Neuron (in vitro differentiated cells): ENCODE measurements around the gene NUMB.

Source experiments
- H2AFZ ChIP-seq: one replicate; pipeline ENCODE4 v1.6.1; 2013; ENCODE audit warnings: low read depth, mild to moderate bottlenecking, inconsistent platforms, low read length, moderate library complexity
- H3K27me3 ChIP-seq: one replicate; pipeline ENCODE4 v1.6.1; 2013; ENCODE audit warnings: low read length; ENCODE audit not compliant: insufficient read depth
- H3K36me3 ChIP-seq: one replicate; pipeline ENCODE4 v1.6.1; 2013; ENCODE audit warnings: low read length; ENCODE audit not compliant: insufficient read depth
- H3K4me1 ChIP-seq: one replicate; pipeline ENCODE4 v1.6.1; 2013; ENCODE audit warnings: low read length; ENCODE audit not compliant: insufficient read depth
- H3K4me3 ChIP-seq: 2 replicates; pipeline ENCODE4 v1.5.1; 2013; ENCODE audit warnings: mild to moderate bottlenecking, low read length, moderate library complexity
- H3K9me3 ChIP-seq: one replicate; pipeline ENCODE4 v1.6.1; 2013; ENCODE audit warnings: low read length

The NUMB gene

DNA sequence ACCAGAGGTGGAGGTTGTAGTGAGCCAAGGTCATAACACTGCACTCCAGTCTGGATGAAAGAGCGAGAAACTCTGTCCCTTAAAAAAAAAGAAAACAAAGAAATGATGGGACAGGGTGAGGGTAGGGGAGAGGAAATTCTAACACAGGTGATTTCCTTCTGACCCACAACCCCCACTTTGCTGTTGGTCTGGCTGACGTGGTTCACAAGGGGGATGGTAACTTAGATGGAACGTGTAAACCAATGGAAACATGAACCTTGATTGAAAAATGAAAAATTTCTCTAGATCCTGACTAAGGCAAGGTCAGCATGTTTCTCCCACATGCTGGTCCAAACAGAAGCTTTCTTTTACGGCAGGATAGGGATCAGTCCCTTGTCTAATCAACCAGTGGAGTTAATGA, 16.6 kb upstream of the NUMB start:
- Histone ChIP-seq H3K4me3 (no peak overlapping the region), H3K36me3 (no peaks in the 10 kb centered on the region), H3K4me1 (peaks cover 8% of the 10 kb centered on the region), H2AFZ (no peak overlapping the region), H3K9me3 (no peaks in the 10 kb centered on the region), H3K27me3 (no peaks in the 10 kb centered on the region)

DNA sequence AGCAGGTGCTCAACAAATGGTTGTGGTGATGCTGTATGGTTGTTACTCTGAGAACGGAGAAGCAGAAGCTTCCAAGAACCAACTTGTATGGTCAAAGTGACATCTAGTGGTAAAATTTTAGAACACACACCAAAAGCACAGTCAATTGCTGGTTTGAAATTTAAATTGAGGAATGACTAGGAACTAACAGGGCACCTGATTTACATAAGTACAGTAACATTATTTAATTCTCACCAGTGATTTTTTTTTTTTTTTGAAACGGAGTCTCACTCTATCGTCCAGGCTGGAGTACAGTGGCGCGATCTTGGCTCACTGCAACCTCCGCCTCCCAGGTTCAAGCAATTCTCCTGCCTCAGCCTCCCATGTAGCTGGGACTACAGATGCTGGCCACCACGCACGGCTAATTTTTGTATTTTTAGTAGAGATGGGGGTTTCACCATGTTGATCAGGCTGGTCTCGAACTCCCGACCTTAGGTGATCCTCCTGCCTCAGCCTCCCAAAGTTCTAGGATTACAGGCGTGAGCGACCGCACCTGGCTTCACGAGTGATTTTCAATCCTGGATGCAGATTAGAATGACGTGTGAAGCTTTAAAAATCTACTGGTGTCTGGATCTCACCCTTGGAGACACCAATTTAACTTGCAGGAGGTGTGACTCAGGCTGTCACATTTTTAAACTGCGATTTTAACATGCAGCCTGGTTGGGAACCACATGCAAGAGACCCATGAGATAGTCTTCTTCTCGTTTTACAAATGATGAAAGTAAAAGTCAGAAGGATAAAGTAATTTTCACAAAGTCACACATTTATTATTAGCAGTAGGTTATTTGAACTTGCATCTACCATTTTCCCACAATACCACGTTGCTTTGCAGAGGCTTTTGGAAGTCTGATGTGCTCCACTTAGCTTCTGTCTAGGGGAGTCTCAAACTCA, 14.1 kb upstream of the NUMB start:
- Histone ChIP-seq H2AFZ (no peak overlapping the region), H3K4me1 (peaks cover 8% of the 10 kb centered on the region), H3K36me3 (no peaks in the 10 kb centered on the region), H3K9me3 (no peaks in the 10 kb centered on the region), H3K27me3 (no peaks in the 10 kb centered on the region), H3K4me3 (no peak overlapping the region)

DNA sequence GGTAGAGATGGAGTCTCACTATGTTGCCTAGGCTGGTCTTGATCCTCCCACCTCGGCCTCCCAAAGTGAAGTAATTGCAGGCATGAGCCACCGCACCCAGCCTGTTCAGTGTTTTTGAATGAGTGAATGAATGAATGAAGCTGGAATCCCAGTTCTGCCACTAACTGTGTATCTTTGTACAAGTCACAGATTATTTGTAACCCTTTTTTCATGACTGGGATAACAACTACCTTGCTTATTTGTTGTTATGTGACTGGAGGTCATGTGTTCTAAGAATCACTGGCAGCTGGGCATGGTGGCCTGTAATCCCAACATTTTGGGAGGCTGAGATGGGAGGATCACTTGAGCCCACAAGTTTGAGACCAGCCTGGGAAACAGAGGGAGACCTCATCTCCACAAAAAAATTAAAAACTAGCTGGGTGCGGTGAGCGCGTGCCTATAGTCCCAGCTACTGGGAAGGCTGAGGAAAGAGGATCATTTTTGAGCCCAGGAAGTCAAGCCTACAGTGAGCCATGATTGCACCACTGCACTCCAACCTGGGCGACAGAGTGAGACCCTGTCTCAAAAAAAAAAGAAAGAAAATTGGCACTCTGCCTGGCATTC, 13.3 kb upstream of the NUMB start:
- Histone ChIP-seq H3K27me3 (no peaks in the 10 kb centered on the region), H3K36me3 (no peaks in the 10 kb centered on the region), H2AFZ (no peak overlapping the region), H3K4me1 (peaks cover 7% of the 10 kb centered on the region), H3K9me3 (no peaks in the 10 kb centered on the region), H3K4me3 (no peak overlapping the region)

DNA sequence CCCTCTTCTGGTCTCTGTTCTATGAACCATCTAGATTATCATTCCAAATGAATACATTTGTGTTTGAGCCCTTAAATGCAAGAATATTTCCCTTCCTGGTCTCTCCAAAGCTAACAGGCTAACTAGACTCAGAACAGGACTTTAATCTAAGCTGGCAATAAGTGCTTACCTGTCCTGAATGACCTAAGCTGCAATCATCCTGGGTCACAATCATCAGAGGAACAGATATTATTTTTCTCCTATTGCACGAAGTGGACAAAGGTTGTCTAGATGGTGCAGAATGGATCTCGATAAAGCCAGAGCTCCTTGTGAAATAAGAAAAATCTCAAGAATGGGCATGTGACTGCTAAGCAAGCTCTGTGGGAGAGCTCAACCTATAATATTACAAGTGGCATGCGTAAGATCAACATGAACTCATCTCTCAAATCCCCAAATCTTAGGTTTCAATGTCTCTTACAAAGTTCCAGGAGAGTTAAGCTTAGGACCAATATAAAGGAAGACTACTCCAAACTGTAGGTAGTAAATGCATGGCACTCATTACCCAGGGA, 10.6 kb upstream of the NUMB start:
- H3K27me3 ChIP-seq: no peaks in the 10 kb centered on the region
- H3K36me3 ChIP-seq: no peaks in the 10 kb centered on the region
- no peak overlapping the region for H2AFZ ChIP-seq
- H3K4me3 ChIP-seq: no peak overlapping the region
- no peaks in the 10 kb centered on the region for H3K9me3 ChIP-seq
- H3K4me1 ChIP-seq: no peaks in the 10 kb centered on the region

DNA sequence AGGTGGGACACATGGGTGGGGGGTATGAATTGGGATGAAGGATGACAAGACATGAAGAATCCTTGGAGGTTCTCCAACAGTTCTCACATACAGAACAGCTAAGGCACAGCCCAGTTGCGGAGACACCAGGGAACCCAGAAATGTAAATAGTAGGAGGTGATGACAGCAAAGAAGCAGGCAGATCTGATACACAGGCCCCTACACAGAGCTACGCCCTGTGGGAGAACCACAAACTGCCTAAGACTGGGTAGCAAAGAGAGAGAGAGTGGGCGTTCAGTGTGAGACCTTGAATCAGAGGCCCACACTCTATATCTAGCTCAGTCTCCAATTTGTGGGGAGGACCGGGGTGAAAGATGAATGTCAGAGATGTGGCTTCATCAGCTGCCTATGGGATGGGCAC, 9.5 kb upstream of the NUMB start:
- Histone ChIP-seq H3K4me1 (no peaks in the 10 kb centered on the region), H3K4me3 (no peak overlapping the region), H3K36me3 (no peaks in the 10 kb centered on the region), H3K27me3 (no peaks in the 10 kb centered on the region), H2AFZ (no peak overlapping the region), H3K9me3 (no peaks in the 10 kb centered on the region)

DNA sequence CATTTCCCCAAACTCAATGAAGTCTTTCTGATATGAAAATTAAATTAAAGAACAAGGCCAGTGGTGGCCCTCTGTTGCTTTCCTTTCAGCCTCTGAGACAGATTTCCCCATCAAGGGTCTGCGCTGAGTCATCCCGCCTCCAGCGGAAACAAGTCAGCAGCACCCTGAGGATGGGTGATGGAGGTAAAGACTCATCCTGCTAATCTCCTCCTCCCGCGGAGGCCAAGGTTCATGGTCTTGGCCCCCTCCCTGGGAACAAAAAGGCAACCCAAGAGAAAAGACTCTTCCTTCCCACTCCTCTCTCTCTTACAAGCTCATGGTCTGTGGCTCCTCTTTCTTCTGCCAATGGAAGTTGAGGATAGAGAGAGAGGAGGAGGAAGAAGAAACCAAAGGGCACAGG, 9.0 kb upstream of the NUMB start:
- Histone ChIP-seq H3K9me3 (no peaks in the 10 kb centered on the region), H3K36me3 (no peaks in the 10 kb centered on the region), H3K4me3 (no peak overlapping the region), H2AFZ (no peak overlapping the region), H3K4me1 (no peaks in the 10 kb centered on the region), H3K27me3 (no peaks in the 10 kb centered on the region)

DNA sequence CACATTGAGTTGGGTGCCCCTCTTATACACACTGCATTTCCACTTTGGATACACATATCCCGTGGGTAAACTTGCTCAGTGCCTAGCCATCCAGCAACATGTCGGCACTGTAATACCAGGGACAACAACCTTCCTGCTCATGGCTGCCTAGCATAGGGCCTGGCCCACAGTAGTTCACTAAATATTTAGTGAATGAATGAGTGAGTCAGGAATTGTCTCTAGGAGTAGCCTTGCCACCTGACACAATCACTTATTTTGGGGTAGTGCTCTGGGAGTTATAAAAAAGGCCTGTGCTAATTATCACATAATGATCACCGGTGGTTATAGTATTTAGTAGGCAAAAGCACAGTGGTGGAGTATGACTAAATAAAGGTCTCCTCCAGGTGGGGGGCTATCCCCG, 8.5 kb upstream of the NUMB start:
- no peak overlapping the region for H2AFZ ChIP-seq
- no peaks in the 10 kb centered on the region for H3K36me3 ChIP-seq
- no peaks in the 10 kb centered on the region for H3K4me1 ChIP-seq
- no peaks in the 10 kb centered on the region for H3K9me3 ChIP-seq
- H3K27me3 ChIP-seq: no peaks in the 10 kb centered on the region
- no peak overlapping the region for H3K4me3 ChIP-seq

DNA sequence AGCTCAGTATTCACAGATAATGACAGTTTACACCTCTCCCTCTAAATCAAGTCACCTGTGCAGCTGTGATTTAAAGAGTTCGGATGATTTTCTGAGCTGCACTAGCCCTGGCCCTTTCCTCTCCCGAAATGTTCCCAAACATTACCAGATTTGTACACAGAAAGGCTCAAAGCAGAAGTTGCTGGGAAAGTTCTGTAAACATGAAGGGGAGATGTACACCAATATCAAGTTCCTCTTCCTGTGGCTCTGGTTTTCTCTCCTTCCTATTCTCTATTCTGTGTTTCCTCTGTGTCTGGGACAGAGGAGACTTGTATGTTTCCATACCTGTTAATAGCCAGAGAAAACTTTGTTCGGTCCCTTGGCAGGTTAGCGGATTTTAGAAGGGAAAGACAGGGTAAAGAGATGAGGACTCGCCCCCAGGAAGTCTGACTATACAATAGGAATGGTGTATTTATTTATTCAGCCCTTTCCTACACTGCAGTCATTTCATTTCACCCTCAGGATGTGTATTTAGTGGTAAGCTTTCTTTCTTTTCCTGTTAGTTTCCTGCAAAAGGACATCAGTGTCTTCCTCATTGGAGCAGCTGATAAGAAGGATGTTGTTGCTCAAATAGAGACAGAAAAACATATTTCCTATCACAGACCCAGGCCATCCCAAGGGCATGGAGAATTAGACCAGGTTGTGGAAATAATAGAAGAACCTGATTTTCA, 7.6 kb upstream of the NUMB start:
- Histone ChIP-seq H3K4me1 (no peaks in the 10 kb centered on the region), H3K4me3 (no peak overlapping the region), H3K9me3 (no peaks in the 10 kb centered on the region), H3K36me3 (no peaks in the 10 kb centered on the region), H3K27me3 (no peaks in the 10 kb centered on the region), H2AFZ (no peak overlapping the region)

DNA sequence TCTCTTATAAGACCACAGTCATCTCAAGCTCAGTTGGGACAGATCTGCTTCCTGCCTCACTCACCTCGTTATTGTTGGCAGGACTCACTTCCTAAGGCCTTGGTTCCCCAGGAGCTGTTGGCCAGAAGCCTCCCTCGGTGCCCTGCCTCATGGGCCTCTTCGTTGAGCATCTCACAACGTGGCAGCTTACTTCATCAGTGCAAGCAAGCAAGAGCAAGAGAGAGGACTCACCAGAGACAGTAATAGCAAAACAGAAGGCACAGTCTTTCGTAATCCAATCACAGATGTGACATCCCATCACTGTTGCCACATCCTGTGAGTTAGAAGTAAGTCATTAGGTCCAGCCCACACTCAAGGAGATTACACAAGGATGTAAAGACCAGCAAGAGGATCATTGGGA, 5.1 kb upstream of the NUMB start:
- Histone ChIP-seq H3K36me3 (no peaks in the 10 kb centered on the region), H3K27me3 (no peaks in the 10 kb centered on the region), H2AFZ (no peak overlapping the region), H3K4me1 (peaks cover 3% of the 10 kb centered on the region), H3K9me3 (no peaks in the 10 kb centered on the region), H3K4me3 (no peak overlapping the region)

DNA sequence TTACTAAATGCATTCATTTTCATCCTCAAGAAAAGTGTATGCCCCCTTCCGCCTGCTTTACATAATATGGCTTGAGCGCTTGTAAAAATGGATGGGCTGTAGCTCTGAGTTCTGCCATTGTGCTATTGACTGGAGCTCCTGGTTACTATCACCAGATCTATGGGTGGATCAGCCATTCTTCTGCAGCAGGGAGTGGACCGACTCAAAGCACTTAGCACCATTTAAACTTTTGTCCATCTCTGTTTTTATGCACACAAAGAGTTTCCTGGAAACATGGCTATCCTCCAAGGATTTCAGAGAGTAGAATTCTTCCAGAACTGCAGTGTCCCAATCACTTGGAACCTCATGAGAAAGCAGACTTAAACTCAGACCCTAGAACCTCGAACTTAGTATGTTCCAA, 4.5 kb upstream of the NUMB start:
- Histone ChIP-seq H3K27me3 (no peaks in the 10 kb centered on the region), H2AFZ (no peak overlapping the region), H3K36me3 (no peaks in the 10 kb centered on the region), H3K4me1 (peaks cover 3% of the 10 kb centered on the region), H3K4me3 (no peak overlapping the region), H3K9me3 (no peaks in the 10 kb centered on the region)

DNA sequence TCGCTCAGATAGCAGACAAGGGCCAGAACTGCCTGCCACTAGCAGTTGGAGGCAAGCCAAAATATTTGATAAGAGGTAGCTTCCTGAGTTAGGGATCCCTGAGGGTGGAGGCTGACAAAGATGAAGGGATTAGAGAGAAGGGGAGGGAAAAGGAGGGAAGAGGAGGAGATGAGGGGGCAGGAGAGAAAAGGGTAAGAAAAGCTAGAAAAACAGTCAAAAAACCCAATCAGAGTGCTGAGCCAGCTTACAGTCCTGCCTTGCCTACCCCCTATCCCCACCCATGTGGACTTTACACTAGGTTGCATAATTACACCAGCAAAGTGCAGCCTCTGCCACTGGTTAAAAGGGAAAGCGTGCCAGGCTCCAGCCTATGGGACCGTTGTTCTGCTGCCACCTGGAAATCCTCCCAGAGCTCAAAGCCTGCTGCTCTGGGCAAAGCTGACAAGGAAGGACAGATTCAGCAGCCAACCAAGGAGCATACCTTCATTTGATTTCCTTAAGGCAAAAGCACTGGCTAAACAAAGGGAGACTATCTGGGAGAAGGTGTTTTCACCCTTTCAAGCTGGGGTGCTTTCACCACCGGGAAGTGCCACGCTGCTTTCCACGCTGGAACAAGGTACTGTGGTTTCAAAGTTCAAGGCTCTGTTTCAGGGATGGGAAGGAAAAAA, 3.8 kb upstream of the NUMB start:
- no peak overlapping the region for H3K4me3 ChIP-seq
- H3K9me3 ChIP-seq: no peaks in the 10 kb centered on the region
- H3K36me3 ChIP-seq: no peaks in the 10 kb centered on the region
- no peak overlapping the region for H2AFZ ChIP-seq
- H3K27me3 ChIP-seq: no peaks in the 10 kb centered on the region
- H3K4me1 ChIP-seq: peaks cover 3% of the 10 kb centered on the region

DNA sequence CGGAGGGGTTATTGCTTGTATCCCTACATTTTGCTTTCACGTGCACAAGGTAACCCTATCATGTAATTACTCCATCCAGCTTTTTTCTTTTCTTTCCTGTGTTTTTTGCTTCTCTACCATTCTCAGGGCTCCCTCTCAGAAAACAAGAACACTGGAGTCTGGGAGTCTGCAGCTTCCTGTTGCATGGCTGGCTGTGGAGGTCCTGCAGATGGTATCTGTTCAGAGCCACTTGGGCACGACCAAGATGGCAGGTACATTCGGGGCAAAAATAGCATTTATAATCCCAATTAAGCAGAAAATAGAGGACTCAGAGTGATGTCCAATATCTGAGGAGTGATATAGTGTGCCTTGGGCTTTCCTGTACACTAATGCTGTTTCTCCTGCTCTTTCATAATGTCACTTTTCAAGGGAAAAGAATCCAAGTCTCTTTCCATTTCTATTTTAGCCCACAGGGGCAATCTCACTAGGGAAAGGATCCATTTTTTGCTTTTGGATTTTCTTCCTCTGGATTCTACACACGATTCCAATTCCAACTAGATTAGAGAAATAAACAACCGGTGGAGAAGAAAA, 3.2 kb upstream of the NUMB start:
- H3K4me3 ChIP-seq: no peak overlapping the region
- H3K4me1 ChIP-seq: peaks cover 8% of the 10 kb centered on the region
- no peak overlapping the region for H2AFZ ChIP-seq
- no peaks in the 10 kb centered on the region for H3K9me3 ChIP-seq
- H3K36me3 ChIP-seq: no peaks in the 10 kb centered on the region
- no peaks in the 10 kb centered on the region for H3K27me3 ChIP-seq
